ENCODE measurements around the gene ASTN1.

GRCh38 chr1:176976225-176976624 lies 188.3 kb downstream of the ASTN1 start:
- no peak for TF ChIP-seq CTCF (conservative IDR thresholded peaks at IDR 0.05; ENCODE audit: low read length)
- TF ChIP-seq EZH2phosphoT487 (IDR thresholded peaks at IDR 0.05; ENCODE audit: borderline replicate concordance, low read depth, low read length): no peak

Data from OCI-LY7 (cell line).